K562 (cell line): ENCODE measurements around the gene WNT3. TPM values are rescaled to one million over a fixed set of nuclear protein-coding genes. Genes with fewer than 3 reads are reported as not detected.

Source experiments
- ATAC-seq: fragments of 200-7000 bp; cut with Tn5 transposase; 3 replicates; pipeline ENCODE4 v1.9.1; 2020; ENCODE audit warnings: moderate library complexity
- BruUV-seq: library from RNA; stranded (reverse); fragments of 400-500 nt; replicated peaks from 2 replicates; lab custom pipeline; 2021; lab: Mats Ljungman, UMichigan
- CTCF ChIA-PET: fragments of 300-600 bp; formaldehyde crosslinking; extraction: SDS; loops from one replicate; lab custom pipeline; 2021; ENCODE audit warnings: low intra/inter-chr PET ratio; lab: Yijun Ruan, JAX
- POLR2A ChIA-PET: fragments of 300-600, 350-650 bp; sonication (Branson Sonifier 250); formaldehyde crosslinking; extraction: SDS; loops from one replicate; lab custom pipeline; 2021; ENCODE audit warnings: antibody characterized with exemption, inconsistent platforms; lab: Yijun Ruan, JAX
- DNase-seq, 4 experiments: peaks; one replicate each; pipeline versions ENCODE4 v3.0.0 to v3.0.0-alpha.2; 2011 to 2018; ENCODE audit warnings: low spot score in 3 of 4, mixed read lengths in 3 of 4; ENCODE audit errors: extremely low read depth in 1 of 4
- FAIRE-seq: peaks from 2 replicates; lab custom pipeline; 2011; peaks lifted over from hg19 to GRCh38; lab: Jason Lieb, UNC
- H2AFZ ChIP-seq: 2 replicates; pipeline ENCODE4 v1.6.0; 2011; ENCODE audit warnings: low read depth, low read length, control low read depth, inconsistent platforms
- H3K27ac ChIP-seq: fragments of 200-600 bp; 3 replicates; pipeline ENCODE4 v1.8.0; 2011; ENCODE audit warnings: low read depth, mild to moderate bottlenecking, control low read depth, inconsistent platforms, low read length, moderate library complexity, mixed read lengths; ENCODE audit errors: extremely low read depth
- H3K27me3 ChIP-seq, 2 experiments: fragments of 300-600 bp in 1 of 2; 2 replicates in 1 of 2; 3 replicates in 1 of 2; pipeline versions ENCODE4 v1.6.0 to v1.8.0; 2011; ENCODE audit warnings: inconsistent platforms in 2 of 2, low read length in 2 of 2, mild to moderate bottlenecking in 1 of 2, mixed read lengths in 1 of 2, moderate library complexity in 1 of 2; ENCODE audit not compliant: control insufficient read depth in 2 of 2, insufficient read depth in 2 of 2
- H3K36me3 ChIP-seq: fragments of 300-600 bp; 3 replicates; pipeline ENCODE4 v1.8.0; 2011; ENCODE audit warnings: mild to moderate bottlenecking, low read length, inconsistent platforms; ENCODE audit not compliant: control insufficient read depth, insufficient read depth
- H3K4me1 ChIP-seq, 2 experiments: fragments of 200-600 bp in 1 of 2; replicated peaks in 1 of 2; 2 replicates in 1 of 2; 3 replicates in 1 of 2; pipeline versions ENCODE4 v1.5.1 to v1.8.0; 2011; ENCODE audit warnings: inconsistent platforms in 2 of 2, low read length in 2 of 2, mild to moderate bottlenecking in 1 of 2, mixed read lengths in 1 of 2, moderate library complexity in 1 of 2; ENCODE audit not compliant: control insufficient read depth in 2 of 2, insufficient read depth in 2 of 2
- H3K4me2 ChIP-seq: 2 replicates; pipeline ENCODE4 v1.6.1; 2011; ENCODE audit warnings: low read length, control low read depth, inconsistent platforms, mixed read lengths; ENCODE audit not compliant: insufficient read depth
- H3K4me3 ChIP-seq: fragments of 200-600 bp; sonication (generic), shearing (Covaris generic); 2 replicates; pipeline ENCODE4 v1.5.1; 2016; ENCODE audit warnings: control low read depth, inconsistent platforms
- H3K79me2 ChIP-seq: fragments of 200-600 bp; 3 replicates; pipeline ENCODE4 v1.8.0; 2011; ENCODE audit warnings: low read length, inconsistent platforms; ENCODE audit not compliant: control insufficient read depth, insufficient read depth
- H3K9ac ChIP-seq, 2 experiments: 2 replicates each; pipeline versions ENCODE4 v1.6.0 to v1.6.1; 2011; ENCODE audit warnings: low read depth in 2 of 2, low read length in 2 of 2, control low read depth in 1 of 2, inconsistent platforms in 1 of 2, mild to moderate bottlenecking in 1 of 2, mixed read lengths in 1 of 2; ENCODE audit not compliant: insufficient read depth in 1 of 2
- H3K9me1 ChIP-seq: one replicate; pipeline ENCODE4 v1.6.0; 2011; ENCODE audit warnings: inconsistent platforms, mild to moderate bottlenecking, low read length, moderate library complexity; ENCODE audit not compliant: control insufficient read depth, insufficient read depth
- H3K9me3 ChIP-seq: replicated peaks from 2 replicates; pipeline ENCODE4 v1.5.1; 2011; ENCODE audit warnings: low read depth, low read length, inconsistent platforms; ENCODE audit not compliant: control insufficient read depth, insufficient read depth
- H4K20me1 ChIP-seq: replicated peaks from 2 replicates; pipeline ENCODE4 v1.6.1; 2011; ENCODE audit warnings: low read length, inconsistent platforms, mixed read lengths; ENCODE audit not compliant: control insufficient read depth, insufficient read depth
- CLOCK ChIP-seq: fragments of 250-450 bp; sonication (Bioruptor Pico); IDR thresholded peaks from 2 replicates; pipeline ENCODE4 v1.4.0; 2020; ENCODE audit warnings: mild to moderate bottlenecking, moderate library complexity, borderline replicate concordance
- ETV5 ChIP-seq: sonication (generic); formaldehyde crosslinking; IDR thresholded peaks from 2 replicates; pipeline ENCODE4 v1.4.0; 2020; ENCODE audit warnings: low read depth, mild to moderate bottlenecking, missing genetic modification reagents
- GTF2A2 ChIP-seq: IDR thresholded peaks from 2 replicates; pipeline ENCODE4 v1.6.1; 2016; ENCODE audit warnings: mild to moderate bottlenecking, missing genetic modification characterization, missing compliant biosample characterization
- HCFC1 ChIP-seq: IDR thresholded peaks from 2 replicates; pipeline ENCODE4 v1.6.1; 2012; ENCODE audit warnings: low read depth, low read length, improper control_type of control experiment
- HNRNPL ChIP-seq: fragments of 200-400 bp; formaldehyde crosslinking; IDR thresholded peaks from 2 replicates; pipeline ENCODE4 v1.6.1; 2017; ENCODE audit warnings: low read depth, mild to moderate bottlenecking, low read length
- HOMEZ ChIP-seq: fragments of 250-450 bp; sonication (Bioruptor Pico); IDR thresholded peaks from 2 replicates; pipeline ENCODE4 v1.4.0; 2020; ENCODE audit warnings: mild to moderate bottlenecking, moderate library complexity
- MAZ ChIP-seq, 2 experiments: fragments of 450-650 bp in 1 of 2; sonication (generic) in 1 of 2; formaldehyde crosslinking; IDR thresholded peaks in 1 of 2; conservative IDR thresholded peaks in 1 of 2; 2 replicates each; pipeline versions ENCODE4 v1.4.0 to v1.5.0; 2020; ENCODE audit warnings: mild to moderate bottlenecking in 1 of 2, missing genetic modification reagents in 1 of 2
- MTA2 ChIP-seq: fragments of 450-650 bp; IDR thresholded peaks from 2 replicates; pipeline ENCODE4 v1.6.1; 2016; ENCODE audit warnings: low read depth
- MYC ChIP-seq, 2 experiments: fragments of 250-450 bp in 1 of 2; sonication (Bioruptor Pico) in 1 of 2; IDR thresholded peaks; 2 replicates each; pipeline versions ENCODE4 v1.5.1 to v1.6.1; 2012 to 2021; ENCODE audit warnings: low read depth in 2 of 2, borderline replicate concordance in 1 of 2, improper control_type of control experiment in 1 of 2, low read length in 1 of 2, mild to moderate bottlenecking in 1 of 2, moderate library complexity in 1 of 2
- NR2F6 ChIP-seq: fragments of 450-650 bp; formaldehyde crosslinking; IDR thresholded peaks from 2 replicates; pipeline ENCODE4 v1.4.0; 2020; ENCODE audit warnings: mild to moderate bottlenecking
- PBX2 ChIP-seq, 2 experiments: IDR thresholded peaks in 1 of 2; conservative IDR thresholded peaks in 1 of 2; 2 replicates each; pipeline ENCODE4 v1.6.1; 2016; ENCODE audit warnings: low read depth in 2 of 2, mild to moderate bottlenecking in 1 of 2, missing compliant biosample characterization in 1 of 2, missing genetic modification characterization in 1 of 2, moderate library complexity in 1 of 2
- SAFB ChIP-seq: fragments of 200-400 bp; formaldehyde crosslinking; IDR thresholded peaks from 2 replicates; pipeline ENCODE4 v1.6.1; 2017; ENCODE audit warnings: low read depth, low read length, borderline replicate concordance
- SP2 ChIP-seq: IDR thresholded peaks from 2 replicates; pipeline ENCODE4 v1.6.1; 2011; ENCODE audit warnings: mild to moderate bottlenecking, low read depth, low read length, moderate library complexity; ENCODE audit not compliant: poor library complexity, severe bottlenecking; ENCODE audit errors: extremely low read depth
- ZKSCAN8 ChIP-seq: fragments of 200-800 bp; sonication (Bioruptor generic); IDR thresholded peaks from 2 replicates; pipeline ENCODE4 v1.6.1; 2016; ENCODE audit warnings: missing genetic modification characterization, missing compliant biosample characterization
- ZNF12 ChIP-seq: sonication (generic); formaldehyde crosslinking; IDR thresholded peaks from 2 replicates; pipeline ENCODE4 v1.4.0; 2020; ENCODE audit warnings: mild to moderate bottlenecking, missing genetic modification reagents
- ZNF354B ChIP-seq: fragments of 250-450 bp; sonication (Bioruptor Pico); IDR thresholded peaks from 2 replicates; pipeline ENCODE4 v1.4.0; 2020
- WGBS: fragments of 100-300 bp; shearing (Covaris generic); methylation state at CpG from one replicate; pipeline ENCODE4 v1.1.6; 2016; ENCODE audit warnings: low coverage, mixed read lengths; ENCODE audit not compliant: insufficient coverage; ENCODE audit errors: missing lambda C conversion rate; 5-methylcytosine and 5-hydroxymethylcytosine counted together
- in situ Hi-C: fragments of 300-500 bp; cut with MboI; formaldehyde crosslinking; loops from 4 replicates; pipeline ENCODE4 v1.15.0; 2018; ENCODE audit warnings: inconsistent platforms, mixed read lengths
- intact Hi-C: fragments of 100-400 bp; cut with micrococcal nuclease; formaldehyde crosslinking; loops from 2 replicates; pipeline ENCODE4 v1.14.2; 2022
- polyA plus RNA-seq, 8 experiments: library from polyadenylated mRNA; depleted of rRNA in 4 of 8; stranded (reverse) in 5 of 8; unstranded in 3 of 8; fragments of >200 nt; fragmentation: Nextera tagmentation in 2 of 8; fragmentation: Illumina TruSeq in 1 of 8; extraction: Ambion mirVana in 2 of 8; extraction: Trizol in 1 of 8; gene quantifications; 2 replicates each; pipeline versions ENCODE4 v1.2.1 to v1.2.3, GENCODE V29; 2011 to 2014; ENCODE audit warnings: inconsistent platforms in 1 of 8, missing spikeins in 1 of 8
- total RNA-seq, 7 experiments: library from RNA; depleted of rRNA in 6 of 7; stranded (reverse); fragments of >200 nt in 6 of 7; fragmentation: Illumina TruSeq in 2 of 7; extraction: Trizol in 2 of 7; gene quantifications; 2 replicates each; pipeline versions ENCODE4 v1.2.1 to v1.2.3, GENCODE V29; 2011 to 2021; ENCODE audit warnings: low replicate concordance in 1 of 7

Gene WNT3
- total and polyA plus RNA-seq, 9 of the 15 experiments (the other 6 are each of a cell fraction or from before 2014, with no cell fraction given): 1.5 to 6.1 (median 3.3) TPM

GRCh38 chr17:46738544-46738943 is 79.9 kb downstream of the WNT3 start:
- FAIRE-seq (no peak), DNase-seq (no peak), ATAC-seq (no peak)
- H3K4me3 ChIP-seq: no peak overlapping the region
- in situ Hi-C loops (no loop called here), intact Hi-C loops (no loop called here)
- WGBS: 97% methylated on average over 4 of the region's 4 CpGs
- no peak overlapping the region for H2AFZ ChIP-seq
- no peaks in the 10 kb centered on the region for H3K79me2 ChIP-seq
- BruUV-seq: no TSS peak
- H3K9ac ChIP-seq: no peak overlapping the region
- ChIA-PET CTCF (no interaction called here), POLR2A (no interaction called here)
- H3K9me3 ChIP-seq: no peaks in the 10 kb centered on the region
- H3K27me3 ChIP-seq: no peaks in the 10 kb centered on the region
- H3K4me2 ChIP-seq: no peak overlapping the region
- no peak overlapping the region for H3K27ac ChIP-seq
- H3K36me3 ChIP-seq: peaks cover 4% of the 10 kb centered on the region; the same call in 2 of the 3 replicates
- H3K4me1 ChIP-seq: peaks cover 8 to 15% of the 10 kb centered on the region in 2 experiments; a peak in 3 of 5 replicates
- H4K20me1 ChIP-seq: no peaks in the 10 kb centered on the region
- H3K9me1 ChIP-seq: no peaks in the 10 kb centered on the region
- TF ChIP-seq NR2F6 (CRISPR knock-in tag) (no peak), SAFB (no peak), MYC (IDR thresholded peaks at IDR 0.05; ENCODE audit: low read depth, low read length) (no peak), MYC (CRISPR knock-in tag; IDR thresholded peaks at IDR 0.05; ENCODE audit: borderline replicate concordance, low read depth) (no peak), ZNF12 (CRISPR knock-in tag) (no peak), HCFC1 (no peak), SP2 (no peak), ZKSCAN8 (CRISPR knock-in tag) (no peak), MAZ (CRISPR knock-in tag; conservative IDR thresholded peaks at IDR 0.05 in 1 of 2, IDR thresholded peaks at IDR 0.05 in 1 of 2) (no peak), ETV5 (no peak), HOMEZ (CRISPR knock-in tag) (no peak), GTF2A2 (tag) (no peak), CLOCK (CRISPR knock-in tag) (no peak), HNRNPL (no peak), PBX2 (CRISPR knock-in tag; IDR thresholded peaks at IDR 0.05; ENCODE audit: low read depth) (no peak), PBX2 (tag; conservative IDR thresholded peaks at IDR 0.05; ENCODE audit: low read depth) (no peak), ZNF354B (CRISPR knock-in tag) (no peak), MTA2 (no peak)
